KMS-11 (cell line): ENCODE results near the gene FEM1B.

Experiments used
- H2AFZ ChIP-seq: fragments of 200-600 bp; sonication (generic); 2 replicates; pipeline ENCODE4 v1.6.1; 2016; ENCODE audit warnings: antibody characterized with exemption, mixed run types, low read depth
- H3K27ac ChIP-seq: fragments of 200-600 bp; sonication (generic); 2 replicates; pipeline ENCODE4 v1.6.1; 2016; ENCODE audit warnings: mild to moderate bottlenecking, mixed run types
- H3K27me3 ChIP-seq: fragments of 200-600 bp; sonication (generic); 2 replicates; pipeline ENCODE4 v1.6.1; 2017; ENCODE audit warnings: mild to moderate bottlenecking, low read depth, mixed run types, moderate library complexity; ENCODE audit not compliant: insufficient read depth
- H3K36me3 ChIP-seq: fragments of 200-600 bp; sonication (generic); 2 replicates; pipeline ENCODE4 v1.6.1; 2017; ENCODE audit warnings: mild to moderate bottlenecking, mixed run types; ENCODE audit not compliant: insufficient read depth
- H3K4me1 ChIP-seq: fragments of 200-600 bp; sonication (generic); 2 replicates; pipeline ENCODE4 v1.6.1; 2016; ENCODE audit warnings: mild to moderate bottlenecking, low read depth, mixed run types; ENCODE audit not compliant: poor library complexity, severe bottlenecking
- H3K4me2 ChIP-seq: fragments of 200-600 bp; sonication (generic); 2 replicates; pipeline ENCODE4 v1.7.0; 2016; ENCODE audit warnings: mild to moderate bottlenecking, mixed run types
- H3K4me3 ChIP-seq: fragments of 200-600 bp; sonication (generic); IDR thresholded peaks from 2 replicates; pipeline ENCODE4 v1.6.1; 2017; ENCODE audit warnings: low read depth, low read length, mixed read lengths; ENCODE audit not compliant: insufficient read depth
- H3K79me2 ChIP-seq: fragments of 200-600 bp; sonication (generic); 2 replicates; pipeline ENCODE4 v1.6.1; 2016; ENCODE audit warnings: low read depth, mixed run types; ENCODE audit not compliant: insufficient read depth
- H3K9ac ChIP-seq: fragments of 200-600 bp; sonication (generic); 2 replicates; pipeline ENCODE4 v1.6.1; 2016; ENCODE audit warnings: mild to moderate bottlenecking, mixed run types
- H4K20me1 ChIP-seq: fragments of 200-600 bp; sonication (generic); 2 replicates; pipeline ENCODE4 v1.6.1; 2016; ENCODE audit warnings: mild to moderate bottlenecking, mixed run types; ENCODE audit not compliant: insufficient read depth
- CTCF ChIP-seq: fragments of 200-600 bp; sonication (generic); conservative IDR thresholded peaks from 2 replicates; pipeline ENCODE4 v1.6.1; 2017; ENCODE audit warnings: low read depth, mild to moderate bottlenecking, antibody characterized with exemption, low read length, moderate library complexity, mixed read lengths

Gene FEM1B

GRCh38 chr15:68262514-68263356 lies 14.8 kb upstream of the FEM1B start:
- H3K4me1 ChIP-seq, result no peaks in the 10 kb centered on the region
- no peak overlapping the region for H3K4me3 ChIP-seq
- H2AFZ ChIP-seq, result no peak overlapping the region
- TF ChIP-seq CTCF, result no peak
- no peak overlapping the region for H3K27ac ChIP-seq
- no peak overlapping the region for H3K9ac ChIP-seq
- H3K27me3 ChIP-seq, result no peaks in the 10 kb centered on the region
- H3K36me3 ChIP-seq, result no peaks in the 10 kb centered on the region; the same call in 1 of the 2 replicates
- no peak overlapping the region for H3K4me2 ChIP-seq
- no peaks in the 10 kb centered on the region for H4K20me1 ChIP-seq
- no peaks in the 10 kb centered on the region for H3K79me2 ChIP-seq

DNA sequence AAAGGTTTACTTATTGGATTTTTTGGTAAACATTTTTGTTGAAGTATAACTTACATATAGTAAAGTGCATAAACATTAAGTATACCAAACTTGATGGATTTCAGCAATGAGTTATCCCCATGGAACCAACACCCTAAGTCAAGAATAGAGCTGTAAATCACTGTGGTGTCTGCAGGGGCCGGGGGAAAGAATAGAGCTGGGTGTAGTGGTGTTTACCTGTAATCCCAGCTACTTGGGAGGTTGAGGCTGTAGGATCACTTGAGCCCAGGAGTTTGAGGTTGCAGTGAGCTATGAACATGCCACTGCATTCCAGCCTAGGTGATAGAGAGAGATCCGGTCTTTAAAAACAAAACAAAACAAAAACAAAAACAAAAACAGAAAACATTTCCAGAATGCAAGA lies 13.3 kb upstream of the FEM1B start:
- H3K27me3 ChIP-seq, result no peaks in the 10 kb centered on the region
- no peaks in the 10 kb centered on the region for H3K79me2 ChIP-seq
- H3K4me1 ChIP-seq, result no peaks in the 10 kb centered on the region
- H3K4me3 ChIP-seq, result no peak overlapping the region
- H3K36me3 ChIP-seq, result no peaks in the 10 kb centered on the region; the same call in 1 of the 2 replicates
- H3K9ac ChIP-seq, result no peak overlapping the region
- TF ChIP-seq CTCF, result no peak
- H2AFZ ChIP-seq, result no peak overlapping the region
- H4K20me1 ChIP-seq, result no peaks in the 10 kb centered on the region
- no peak overlapping the region for H3K4me2 ChIP-seq
- H3K27ac ChIP-seq, result no peak overlapping the region

DNA sequence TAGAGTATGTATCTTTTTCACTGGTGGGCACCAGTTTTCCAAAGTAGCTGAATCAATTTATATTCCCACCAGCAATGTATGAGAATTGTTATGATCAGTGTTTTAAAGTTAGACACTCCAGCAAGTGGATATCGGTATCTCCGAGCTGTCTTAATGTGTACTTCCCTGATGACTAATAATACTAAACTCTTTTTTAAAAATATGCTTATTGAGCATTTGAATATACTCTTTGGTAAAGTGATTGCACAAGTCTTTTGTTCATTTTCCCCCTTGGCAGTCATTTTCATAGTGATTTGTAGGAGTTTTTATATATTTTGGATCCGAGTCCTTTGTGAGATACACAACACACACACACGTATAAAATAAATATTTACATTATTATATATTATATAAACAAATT lies 12.5 kb upstream of the FEM1B start:
- Histone ChIP-seq H3K4me1 (no peaks in the 10 kb centered on the region), H3K4me3 (no peak overlapping the region), H3K27ac (no peak overlapping the region), H3K36me3 (no peaks in the 10 kb centered on the region; the same call in 1 of the 2 replicates), H4K20me1 (no peaks in the 10 kb centered on the region), H3K4me2 (no peak overlapping the region), H2AFZ (no peak overlapping the region), H3K27me3 (no peaks in the 10 kb centered on the region), H3K79me2 (no peaks in the 10 kb centered on the region), H3K9ac (no peak overlapping the region)
- TF ChIP-seq CTCF, result no peak

GRCh38 chr15:68265674-68266073 lies 11.9 kb upstream of the FEM1B start:
- H4K20me1 ChIP-seq, result no peaks in the 10 kb centered on the region
- no peak overlapping the region for H2AFZ ChIP-seq
- no peak for TF ChIP-seq CTCF
- H3K4me2 ChIP-seq, result no peak overlapping the region
- no peaks in the 10 kb centered on the region for H3K79me2 ChIP-seq
- no peaks in the 10 kb centered on the region for H3K27me3 ChIP-seq
- H3K9ac ChIP-seq, result no peak overlapping the region
- no peak overlapping the region for H3K4me3 ChIP-seq
- no peak overlapping the region for H3K27ac ChIP-seq
- no peaks in the 10 kb centered on the region; the same call in 1 of the 2 replicates for H3K36me3 ChIP-seq
- H3K4me1 ChIP-seq, result no peaks in the 10 kb centered on the region
